Ovary (tissue), 10 donors: ENCODE data around the gene VTN. TPM values are rescaled to one million over a fixed set of nuclear protein-coding genes. Genes with fewer than 3 reads are reported as not detected.
A peak's percentile ranks its signal among the peaks of the same experiment; 100 is the strongest.

Experiments used
- DNase-seq, 5 donors: peaks; one replicate each; pipeline ENCODE4 v3.0.0-alpha.2; 2019 to 2020
- H3K27ac ChIP-seq, 2 donors: fragments of 200-600 bp; one replicate each; pipeline versions ENCODE4 v1.5.1 to v1.8.0; 2019 to 2022
- H3K27me3 ChIP-seq: fragments of 200-600 bp; one replicate; pipeline ENCODE4 v1.8.0; 2022
- H3K36me3 ChIP-seq: fragments of 200-600 bp; sonication (generic); one replicate; pipeline ENCODE4 v1.5.1; 2019
- H3K4me1 ChIP-seq: one replicate; pipeline ENCODE4 v1.8.1; 2013; ENCODE audit warnings: mild to moderate bottlenecking, moderate library complexity; ENCODE audit not compliant: insufficient read depth
- H3K4me3 ChIP-seq: fragments of 200-600 bp; sonication (generic); one replicate; pipeline ENCODE4 v1.5.1; 2017
- H3K9me3 ChIP-seq, 2 donors: fragments of 200-600 bp in 1 of 2; sonication (generic) in 1 of 2; one replicate each; pipeline versions ENCODE4 v1.5.1 to v1.8.1; 2013 to 2019; ENCODE audit warnings: mild to moderate bottlenecking in 1 of 2, moderate library complexity in 1 of 2
- CTCF ChIP-seq, 3 donors: fragments of 450-650 bp in 2 of 3; fragments of 200-600 bp in 1 of 3; IDR thresholded peaks; one replicate each; pipeline versions ENCODE4 v1.5.1 to v1.8.0; 2016 to 2022; ENCODE audit warnings: antibody characterized with exemption in 3 of 3, mild to moderate bottlenecking in 1 of 3
- EP300 ChIP-seq: sonication (generic); formaldehyde crosslinking; IDR thresholded peaks from one replicate; pipeline ENCODE4 v1.6.1; 2017; ENCODE audit warnings: antibody characterized with exemption
- POLR2A ChIP-seq: fragments of 450-650 bp; IDR thresholded peaks from one replicate; pipeline ENCODE4 v1.6.1; 2017; ENCODE audit warnings: antibody characterized with exemption, mild to moderate bottlenecking, moderate library complexity
- WGBS, 3 donors: extraction: QIAGEN DNeasy Blood & Tissue Kit in 1 of 3; methylation state at CpG; one replicate each; pipeline versions ENCODE4 v1.1.5 to v1.1.7; 2013 to 2017; 5-methylcytosine and 5-hydroxymethylcytosine counted together
- intact Hi-C, 4 donors: fragments of 100-400 bp; cut with DNase I; formaldehyde crosslinking; loops; one replicate each; pipeline versions ENCODE4 v1.11.0 to v1.15.1; 2022 to 2023
- long read RNA-seq, 3 donors: library from polyadenylated mRNA in 2 of 3; unstranded in 2 of 3; transcript quantifications; one replicate each; pipeline ENCODE4 v2.0.0 and lab custom pipeline, GENCODE V29; 2021 to 2026
- polyA plus RNA-seq, 2 donors: library from polyadenylated mRNA; stranded (reverse); fragments of 200-250 nt in 1 of 2; fragments of 350-450 nt in 1 of 2; fragmentation: Illumina TruSeq in 1 of 2; extraction: RNeasy Lipid Tissue Mini Kit (QIAGEN cat#74804) in 1 of 2; gene quantifications; one replicate each; pipeline ENCODE4 v1.2.3, GENCODE V29; 2013 to 2014
- total RNA-seq, 7 donors: library from RNA; depleted of rRNA in 2 of 7; stranded (reverse); fragments of >200 nt in 2 of 7; fragmentation: NEBNext Ultra II Directional in 3 of 7; extraction: Animal tissue kit (Norgen Biotek cat#: 25700) in 3 of 7; gene quantifications; one replicate each; pipeline versions ENCODE4 v1.1.0 to v1.2.4, GENCODE V29; 2016 to 2023
- donor health status: DM: no; HTN: no; CAD: no; lungs with moderate emphysema.
- donor health status: DM: no; HTN: no; CAD: no.
- donor health status: Bipolar disorder and iron deficiency.
- donor health status: DM: yes; HTN: yes; CAD: no.
- donor health status: DM: no; HTN: no; CAD: no.
- donor health status: DM: yes; HTN: yes; CAD: no.

Gene VTN
- total RNA-seq: 1 to 10 TPM in 5 of 7 donors, under 1 TPM in 1, not detected in 1; 0.25 to 5.9 (median 4.1) TPM
- polyA plus RNA-seq: 10 to 100 TPM in 1 of 2 donors, 1 to 10 TPM in 1; 1.5 to 20.5 TPM
- long read RNA-seq, donor 1, transcript VTN-201 (8 exons, 2,149 nt): major isoform, 9 of 11 reads
- long read RNA-seq, donor 1, partial matches to known transcripts: 0 of 11 reads
- long read RNA-seq, donor 1, other reads (novel, unspliced or antisense): 2 of 11 reads
- long read RNA-seq, donor 2: 0 reads
- long read RNA-seq, donor 3, transcript VTN-201 (8 exons, 2,149 nt): major isoform, 15 of 17 reads
- long read RNA-seq, donor 3, partial matches to known transcripts: 0 of 17 reads
- long read RNA-seq, donor 3, other reads (novel, unspliced or antisense): 2 of 17 reads

GRCh38 chr17:28370035-28370743, at the start of gene VTN:
VTN (minus strand) TSS chr17:28370307; CDS start chr17:28370203, 104 bp downstream.
- 18 to 26% (median 21%) methylated on average over 8 of the region's 8 CpGs for WGBS, 3 donors
- intact Hi-C loops: no loop called here
- peak in 1 of 5 donors; percentile 56 for DNase-seq
- H3K4me1 ChIP-seq: peaks cover 7% of the 10 kb centered on the region
- no peaks in the 10 kb centered on the region for H3K36me3 ChIP-seq
- no peak within 1 kb of the TSS for H3K4me3 ChIP-seq
- no peaks in the 10 kb centered on the region for H3K27me3 ChIP-seq
- H3K9me3 ChIP-seq: no peaks in the 10 kb centered on the region
- peak within 1 kb of the TSS in 1 of 2 donors; percentile 69 for H3K27ac ChIP-seq
- TF ChIP-seq EP300 (no peak), POLR2A (no peak), CTCF (IDR thresholded peaks at IDR 0.05) (no peak)

GRCh38 chr17:28416703-28417311, 46.7 kb upstream of the VTN start:
- Histone ChIP-seq H3K9me3 (no peaks in the 10 kb centered on the region), H3K4me1 (no peaks in the 10 kb centered on the region), H3K27me3 (no peaks in the 10 kb centered on the region), H3K4me3 (no peak overlapping the region), H3K36me3 (no peaks in the 10 kb centered on the region), H3K27ac (no peak overlapping the region)
- DNase-seq: no peak
- TF ChIP-seq CTCF (IDR thresholded peaks at IDR 0.05) (no peak), POLR2A (no peak), EP300 (no peak)
- 20 to 22% (median 20%) methylated on average over 13 of the region's 13 CpGs for WGBS, 3 donors
- intact Hi-C loops: no loop called here

GRCh38 chr17:28415886-28416285, 45.8 kb upstream of the VTN start:
- TF ChIP-seq CTCF (IDR thresholded peaks at IDR 0.05) (no peak), POLR2A (no peak), EP300 (no peak)
- Histone ChIP-seq H3K9me3 (no peaks in the 10 kb centered on the region), H3K27ac (no peak overlapping the region), H3K4me1 (no peaks in the 10 kb centered on the region), H3K27me3 (no peaks in the 10 kb centered on the region), H3K4me3 (no peak overlapping the region), H3K36me3 (no peaks in the 10 kb centered on the region)
- intact Hi-C loops: no loop called here
- no peak for DNase-seq
- WGBS, 3 donors: 85 to 90% (median 89%) methylated on average over 3 of the region's 3 CpGs

- 45 to 60% (median 55%) methylated on average over 7 of the region's 7 CpGs for WGBS, 3 donors
- no peak overlapping the region for H3K27ac ChIP-seq
- H3K9me3 ChIP-seq: no peaks in the 10 kb centered on the region
- intact Hi-C loops: no loop called here
- DNase-seq: no peak
- no peaks in the 10 kb centered on the region for H3K36me3 ChIP-seq
- H3K4me3 ChIP-seq: no peak overlapping the region
- H3K27me3 ChIP-seq: no peaks in the 10 kb centered on the region
- no peak for TF ChIP-seq CTCF (IDR thresholded peaks at IDR 0.05)
- TF ChIP-seq EP300: no peak
- TF ChIP-seq POLR2A: no peak
- H3K4me1 ChIP-seq: no peaks in the 10 kb centered on the region
Measured at GRCh38 chr17:28413804-28414203, 43.7 kb upstream of the VTN start.
